Astrocyte of the spinal cord (primary cell): Measurements from ENCODE around the gene MEGF11.
"Not testable (repeated sequence)": the region's sequence is repeated elsewhere in the genome, so short reads cannot be mapped to it uniquely, and the experiment has no call there.

Experiments used
- DNase-seq: peaks from one replicate; pipeline ENCODE4 v3.0.0; 2011; ENCODE audit warnings: low read depth, low spot score
- H3K4me3 ChIP-seq: 2 replicates; pipeline ENCODE4 v1.5.1; 2011; ENCODE audit warnings: low read depth, mild to moderate bottlenecking, low read length, moderate library complexity
- in situ Hi-C: cut with HindIII; loops from 2 replicates; pipeline ENCODE4 v1.10.0; 2017; ENCODE audit warnings: low sequenced_read_pairs
- TF ChIP-seq, protein P1 (sequence below): IDR thresholded peaks from 2 replicates; pipeline ENCODE4 v1.5.1; 2012; ENCODE audit warnings: low read depth, mild to moderate bottlenecking, low read length, inconsistent platforms

The MEGF11 gene

GRCh38 chr15:65978110-65978509 is 275.4 kb downstream of the MEGF11 start:
- TF ChIP-seq, protein P1, sequence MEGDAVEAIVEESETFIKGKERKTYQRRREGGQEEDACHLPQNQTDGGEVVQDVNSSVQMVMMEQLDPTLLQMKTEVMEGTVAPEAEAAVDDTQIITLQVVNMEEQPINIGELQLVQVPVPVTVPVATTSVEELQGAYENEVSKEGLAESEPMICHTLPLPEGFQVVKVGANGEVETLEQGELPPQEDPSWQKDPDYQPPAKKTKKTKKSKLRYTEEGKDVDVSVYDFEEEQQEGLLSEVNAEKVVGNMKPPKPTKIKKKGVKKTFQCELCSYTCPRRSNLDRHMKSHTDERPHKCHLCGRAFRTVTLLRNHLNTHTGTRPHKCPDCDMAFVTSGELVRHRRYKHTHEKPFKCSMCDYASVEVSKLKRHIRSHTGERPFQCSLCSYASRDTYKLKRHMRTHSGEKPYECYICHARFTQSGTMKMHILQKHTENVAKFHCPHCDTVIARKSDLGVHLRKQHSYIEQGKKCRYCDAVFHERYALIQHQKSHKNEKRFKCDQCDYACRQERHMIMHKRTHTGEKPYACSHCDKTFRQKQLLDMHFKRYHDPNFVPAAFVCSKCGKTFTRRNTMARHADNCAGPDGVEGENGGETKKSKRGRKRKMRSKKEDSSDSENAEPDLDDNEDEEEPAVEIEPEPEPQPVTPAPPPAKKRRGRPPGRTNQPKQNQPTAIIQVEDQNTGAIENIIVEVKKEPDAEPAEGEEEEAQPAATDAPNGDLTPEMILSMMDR, result no peak
- in situ Hi-C loops, result no loop called here
- no peak overlapping the region for H3K4me3 ChIP-seq
- no peak for DNase-seq

- DNase-seq, H3K4me3 ChIP-seq, in situ Hi-C loops: not testable (repeated sequence)
Observed at GRCh38 chr15:65976196-65976595, 277.4 kb downstream of the MEGF11 start.

DNA sequence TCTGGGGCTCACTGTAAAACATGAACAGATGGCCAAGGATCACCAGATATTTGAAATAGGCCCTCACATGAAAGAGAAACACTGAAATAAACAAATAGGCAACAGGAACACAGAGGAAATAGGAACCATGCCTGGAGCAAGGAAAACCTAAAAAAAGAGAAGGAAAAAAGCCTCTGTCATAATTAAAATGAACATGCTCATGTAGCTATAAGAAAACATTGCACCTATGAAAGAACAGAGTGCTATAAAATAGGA is 281.9 kb downstream of the MEGF11 start:
- no peak for DNase-seq
- TF ChIP-seq, protein P1, result no peak
- no peak overlapping the region for H3K4me3 ChIP-seq
- in situ Hi-C loops, result no loop called here

DNA sequence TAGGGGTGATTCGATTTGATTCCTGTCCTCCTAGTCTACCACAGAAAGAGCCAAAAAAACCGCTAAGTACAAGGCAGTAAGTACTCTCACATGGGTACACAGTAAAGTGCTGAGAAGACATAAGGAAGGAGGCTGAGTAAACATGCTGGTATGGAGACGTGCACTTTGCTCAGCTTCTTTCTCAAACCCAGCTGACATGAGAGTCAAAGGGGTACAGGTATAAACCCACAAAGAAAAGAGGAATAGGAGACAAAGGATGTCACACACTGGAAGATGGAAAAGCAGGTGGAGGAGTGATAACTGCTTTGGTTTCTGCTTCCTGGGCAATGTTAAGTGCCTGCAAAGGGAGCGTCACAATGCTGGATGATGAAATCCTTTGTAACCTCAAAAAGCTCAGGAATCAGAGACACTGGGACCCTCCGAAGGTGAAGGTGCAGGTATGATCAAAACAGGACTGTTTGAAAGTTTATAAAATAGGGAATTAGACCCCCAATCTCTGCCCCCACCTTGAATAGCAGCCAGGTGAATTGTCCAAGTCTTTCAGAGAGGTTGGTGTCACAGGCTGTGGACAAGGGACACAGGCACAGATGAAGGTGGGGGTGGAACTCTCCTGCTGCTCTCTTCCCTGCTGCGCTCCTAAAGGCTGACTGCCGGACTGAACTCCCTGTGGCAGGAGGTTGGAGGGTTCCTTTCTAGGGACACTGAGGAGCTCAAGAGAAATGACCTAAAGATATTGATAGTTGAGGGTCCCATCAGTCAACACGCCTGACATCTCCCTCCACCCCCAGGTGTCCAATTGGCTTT is 282.4 kb downstream of the MEGF11 start:
- TF ChIP-seq, protein P1, result no peak
- DNase-seq, result no peak
- in situ Hi-C loops, result no loop called here
- no peak overlapping the region for H3K4me3 ChIP-seq

- in situ Hi-C loops, result no loop called here
- TF ChIP-seq, protein P1, result no peak
- DNase-seq, result no peak
- H3K4me3 ChIP-seq, result no peak overlapping the region
Observed at GRCh38 chr15:65969865-65970816, 283.4 kb downstream of the MEGF11 start.

GRCh38 chr15:65968511-65968910 is 285.0 kb downstream of the MEGF11 start:
- TF ChIP-seq, protein P1, result no peak
- no peak overlapping the region for H3K4me3 ChIP-seq
- no peak for DNase-seq
- in situ Hi-C loops, result no loop called here

GRCh38 chr15:65964792-65965433 is 288.6 kb downstream of the MEGF11 start:
- in situ Hi-C loops, result no loop called here
- TF ChIP-seq, protein P1, result no peak
- no peak for DNase-seq
- H3K4me3 ChIP-seq, result no peak overlapping the region
